ENCODE measurements around the gene SIGLEC7.

Gene SIGLEC7

DNA sequence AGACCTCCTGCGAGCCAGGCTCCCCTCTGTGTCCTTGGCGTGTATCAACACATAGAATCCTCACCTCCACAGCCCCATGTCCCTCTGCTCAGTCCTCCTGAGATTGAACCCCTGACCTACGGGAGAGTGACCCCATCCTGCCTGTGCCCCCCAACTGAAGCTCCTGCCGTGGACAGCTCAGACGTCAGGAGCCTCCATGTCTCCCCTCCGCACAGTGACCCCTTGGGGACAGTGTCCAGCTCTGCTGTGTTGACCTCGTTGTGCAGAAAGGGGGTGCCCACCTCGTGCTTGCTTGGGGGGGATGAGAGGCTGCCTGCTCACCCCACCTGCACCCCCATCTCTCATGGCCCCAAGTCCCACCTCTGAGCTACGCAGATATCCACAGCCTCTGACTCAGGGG, 17.9 kb upstream of the SIGLEC7 start:
- no peaks in the 10 kb centered on the region for H3F3A ChIP-seq (ENCODE audit: insufficient read depth, low read length)
- no peaks in the 10 kb centered on the region for H3K79me2 ChIP-seq (ENCODE audit: low read length)
- H4K20me1 ChIP-seq (ENCODE audit: insufficient read depth, low read length) = no peaks in the 10 kb centered on the region
- DNase-seq = no peak
- H3K27ac ChIP-seq (ENCODE audit: low read length) = no peak overlapping the region
- H3K36me3 ChIP-seq (replicated peaks; ENCODE audit: insufficient read depth, low read length) = no peaks in the 10 kb centered on the region
- TF ChIP-seq, protein P1, sequence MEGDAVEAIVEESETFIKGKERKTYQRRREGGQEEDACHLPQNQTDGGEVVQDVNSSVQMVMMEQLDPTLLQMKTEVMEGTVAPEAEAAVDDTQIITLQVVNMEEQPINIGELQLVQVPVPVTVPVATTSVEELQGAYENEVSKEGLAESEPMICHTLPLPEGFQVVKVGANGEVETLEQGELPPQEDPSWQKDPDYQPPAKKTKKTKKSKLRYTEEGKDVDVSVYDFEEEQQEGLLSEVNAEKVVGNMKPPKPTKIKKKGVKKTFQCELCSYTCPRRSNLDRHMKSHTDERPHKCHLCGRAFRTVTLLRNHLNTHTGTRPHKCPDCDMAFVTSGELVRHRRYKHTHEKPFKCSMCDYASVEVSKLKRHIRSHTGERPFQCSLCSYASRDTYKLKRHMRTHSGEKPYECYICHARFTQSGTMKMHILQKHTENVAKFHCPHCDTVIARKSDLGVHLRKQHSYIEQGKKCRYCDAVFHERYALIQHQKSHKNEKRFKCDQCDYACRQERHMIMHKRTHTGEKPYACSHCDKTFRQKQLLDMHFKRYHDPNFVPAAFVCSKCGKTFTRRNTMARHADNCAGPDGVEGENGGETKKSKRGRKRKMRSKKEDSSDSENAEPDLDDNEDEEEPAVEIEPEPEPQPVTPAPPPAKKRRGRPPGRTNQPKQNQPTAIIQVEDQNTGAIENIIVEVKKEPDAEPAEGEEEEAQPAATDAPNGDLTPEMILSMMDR (IDR thresholded peaks at IDR 0.05; ENCODE audit: low read length) = no peak
- TF ChIP-seq EZH2 (optimal IDR thresholded peaks at IDR 0.05; ENCODE audit: low read depth, low read length) = no peak
- TF ChIP-seq EZH2phosphoT487 (IDR thresholded peaks at IDR 0.05; ENCODE audit: low read length) = no peak
- H3K27me3 ChIP-seq (replicated peaks; ENCODE audit: insufficient read depth, low read length) = peaks cover 40% of the 10 kb centered on the region
- H3K9me2 ChIP-seq (replicated peaks; ENCODE audit: insufficient read depth, low read length) = no peaks in the 10 kb centered on the region
- H3K4me1 ChIP-seq (ENCODE audit: low read length) = no peaks in the 10 kb centered on the region
- no peak overlapping the region for H3K4me3 ChIP-seq (ENCODE audit: low read length)
- no peaks in the 10 kb centered on the region for H3K9me3 ChIP-seq (replicated peaks; ENCODE audit: insufficient read depth, low read length)
- no peak overlapping the region for H2AFZ ChIP-seq (ENCODE audit: low read length)
- no peak overlapping the region for H3K9ac ChIP-seq (ENCODE audit: low read length)
- H3K4me2 ChIP-seq (ENCODE audit: low read depth, low read length) = no peak overlapping the region

DNA sequence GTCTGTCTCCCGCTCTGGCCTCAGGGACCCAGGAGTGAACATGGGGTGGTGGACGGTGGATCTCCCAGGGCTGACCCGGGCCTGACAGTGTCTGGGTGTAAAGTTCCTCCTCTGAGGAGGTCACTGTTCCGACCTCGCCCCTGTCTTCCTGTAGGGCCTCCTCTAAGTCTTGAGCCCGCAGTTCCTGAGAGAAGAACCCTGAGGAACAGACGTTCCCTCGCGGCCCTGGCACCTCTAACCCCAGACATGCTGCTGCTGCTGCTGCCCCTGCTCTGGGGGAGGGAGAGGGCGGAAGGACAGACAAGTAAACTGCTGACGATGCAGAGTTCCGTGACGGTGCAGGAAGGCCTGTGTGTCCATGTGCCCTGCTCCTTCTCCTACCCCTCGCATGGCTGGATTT, 17.4 kb upstream of the SIGLEC7 start, which contains the start of gene SIGLEC9:
Gene SIGLEC9 (plus strand): TSS at position 178 of the 400 bp plus-strand sequence. CDS start 69 bp downstream, at position 247.
- H3K9me2 ChIP-seq (replicated peaks; ENCODE audit: insufficient read depth, low read length) = no peaks in the 10 kb centered on the region
- no peaks in the 10 kb centered on the region for H3K36me3 ChIP-seq (replicated peaks; ENCODE audit: insufficient read depth, low read length)
- no peaks in the 10 kb centered on the region for H3K9me3 ChIP-seq (replicated peaks; ENCODE audit: insufficient read depth, low read length)
- no peak for DNase-seq
- H3K9ac ChIP-seq (ENCODE audit: low read length) = no peak within 1 kb of the TSS
- no peak within 1 kb of the TSS for H2AFZ ChIP-seq (ENCODE audit: low read length)
- TF ChIP-seq EZH2phosphoT487 (IDR thresholded peaks at IDR 0.05; ENCODE audit: low read length) (no peak), EZH2 (optimal IDR thresholded peaks at IDR 0.05; ENCODE audit: low read depth, low read length) (no peak)
- TF ChIP-seq, protein P1 (IDR thresholded peaks at IDR 0.05; ENCODE audit: low read length) = no peak
- H3K4me2 ChIP-seq (ENCODE audit: low read depth, low read length) = no peak within 1 kb of the TSS
- H3K4me1 ChIP-seq (ENCODE audit: low read length) = no peaks in the 10 kb centered on the region
- H3F3A ChIP-seq (ENCODE audit: insufficient read depth, low read length) = no peaks in the 10 kb centered on the region
- no peaks in the 10 kb centered on the region for H3K79me2 ChIP-seq (ENCODE audit: low read length)
- H4K20me1 ChIP-seq (ENCODE audit: insufficient read depth, low read length) = no peaks in the 10 kb centered on the region
- peaks cover 35% of the 10 kb centered on the region for H3K27me3 ChIP-seq (replicated peaks; ENCODE audit: insufficient read depth, low read length)
- H3K4me3 ChIP-seq (ENCODE audit: low read length) = no peak within 1 kb of the TSS
- no peak within 1 kb of the TSS for H3K27ac ChIP-seq (ENCODE audit: low read length)

DNA sequence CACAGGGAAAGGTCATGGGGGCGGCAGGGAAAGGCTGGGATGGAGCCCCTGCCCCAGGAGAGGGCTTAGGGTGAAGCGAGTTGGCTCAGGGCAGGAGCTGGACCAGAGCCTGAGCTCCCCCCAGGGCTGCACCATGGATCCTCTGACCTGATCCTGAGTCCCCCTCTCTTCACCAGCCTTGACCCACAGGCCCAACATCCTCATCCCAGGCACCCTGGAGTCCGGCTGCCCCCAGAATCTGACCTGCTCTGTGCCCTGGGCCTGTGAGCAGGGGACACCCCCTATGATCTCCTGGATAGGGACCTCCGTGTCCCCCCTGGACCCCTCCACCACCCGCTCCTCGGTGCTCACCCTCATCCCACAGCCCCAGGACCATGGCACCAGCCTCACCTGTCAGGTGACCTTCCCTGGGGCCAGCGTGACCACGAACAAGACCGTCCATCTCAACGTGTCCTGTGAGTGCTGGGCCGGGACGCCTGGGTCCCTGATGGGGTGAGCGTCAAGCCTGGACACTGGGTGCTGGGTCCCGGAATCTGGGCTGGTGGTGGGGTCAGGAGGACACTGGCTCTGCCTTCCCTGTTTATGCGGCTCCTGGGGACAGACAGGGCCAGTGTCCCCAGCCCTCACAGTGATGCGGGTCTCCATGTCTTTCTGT, 16.6 kb upstream of the SIGLEC7 start:
- Histone ChIP-seq H3K9ac (ENCODE audit: low read length) (no peak overlapping the region), H3K27me3 (replicated peaks; ENCODE audit: insufficient read depth, low read length) (peaks cover 32% of the 10 kb centered on the region), H3K4me2 (ENCODE audit: low read depth, low read length) (no peak overlapping the region), H3K9me2 (replicated peaks; ENCODE audit: insufficient read depth, low read length) (no peaks in the 10 kb centered on the region), H3F3A (ENCODE audit: insufficient read depth, low read length) (no peaks in the 10 kb centered on the region), H3K79me2 (ENCODE audit: low read length) (no peaks in the 10 kb centered on the region), H2AFZ (ENCODE audit: low read length) (no peak overlapping the region), H3K9me3 (replicated peaks; ENCODE audit: insufficient read depth, low read length) (no peaks in the 10 kb centered on the region), H4K20me1 (ENCODE audit: insufficient read depth, low read length) (no peaks in the 10 kb centered on the region), H3K4me1 (ENCODE audit: low read length) (no peaks in the 10 kb centered on the region), H3K36me3 (replicated peaks; ENCODE audit: insufficient read depth, low read length) (no peaks in the 10 kb centered on the region), H3K27ac (ENCODE audit: low read length) (no peak overlapping the region), H3K4me3 (ENCODE audit: low read length) (no peak overlapping the region)
- DNase-seq = no peak
- TF ChIP-seq, protein P1 (IDR thresholded peaks at IDR 0.05; ENCODE audit: low read length) = no peak
- TF ChIP-seq EZH2phosphoT487 (IDR thresholded peaks at IDR 0.05; ENCODE audit: low read length) (no peak), EZH2 (optimal IDR thresholded peaks at IDR 0.05; ENCODE audit: low read depth, low read length) (no peak)
